Naive thymus-derived CD4-positive, alpha-beta T cell (primary cell): ENCODE data around the gene TRERF1. TPM values are rescaled to one million over a fixed set of nuclear protein-coding genes. Genes with fewer than 3 reads are reported as not detected.

Source experiments
- ATAC-seq: fragments of 150-1000 bp; cut with Tn5 transposase; 2 replicates; pipeline ENCODE4 v1.10.0; 2021; ENCODE audit warnings: mild to moderate bottlenecking, moderate library complexity
- CTCF ChIA-PET: fragments of 350-600 bp; sonication (Branson Sonifier 250); formaldehyde crosslinking; loops from one replicate; lab custom pipeline; 2021; ENCODE audit warnings: antibody characterized with exemption; lab: Charles Lee
- POLR2A ChIA-PET: fragments of 350-600 bp; sonication (Branson Sonifier 250); formaldehyde crosslinking; loops from one replicate; lab custom pipeline; 2021; ENCODE audit warnings: antibody characterized with exemption, inconsistent platforms; lab: Charles Lee
- DNase-seq, 9 donors: peaks; one replicate each; pipeline versions ENCODE4 v3.0.0 to v3.0.0-alpha.2; 2020 to 2022; ENCODE audit warnings: mixed read lengths in 1 of 9
- H3K27ac ChIP-seq: one replicate; pipeline ENCODE4 v1.7.0; 2013; ENCODE audit warnings: mild to moderate bottlenecking, low read depth, low read length, moderate library complexity
- H3K27me3 ChIP-seq, 2 donors: one replicate each; pipeline ENCODE4 v1.7.0; 2013; ENCODE audit warnings: low read length in 2 of 2, mild to moderate bottlenecking in 2 of 2, moderate library complexity in 2 of 2; ENCODE audit not compliant: control insufficient read depth in 2 of 2, insufficient read depth in 2 of 2
- H3K36me3 ChIP-seq, 3 experiments: 1 replicate in 2 of 3; 2 replicates in 1 of 3; pipeline ENCODE4 v1.7.0; 2013; ENCODE audit warnings: low read length in 3 of 3, mild to moderate bottlenecking in 3 of 3, moderate library complexity in 1 of 3; ENCODE audit not compliant: insufficient read depth in 3 of 3, control insufficient read depth in 2 of 3
- H3K4me1 ChIP-seq, 2 donors: one replicate each; pipeline ENCODE4 v1.7.0; 2013; ENCODE audit warnings: low read length in 2 of 2, mild to moderate bottlenecking in 2 of 2, moderate library complexity in 1 of 2; ENCODE audit not compliant: control insufficient read depth in 2 of 2, insufficient read depth in 2 of 2
- H3K4me3 ChIP-seq: 2 replicates; pipeline ENCODE4 v1.7.0; 2013; ENCODE audit warnings: mild to moderate bottlenecking, low read length
- H3K9me3 ChIP-seq, 3 experiments: 1 replicate in 2 of 3; 2 replicates in 1 of 3; pipeline ENCODE4 v1.7.0; 2013; ENCODE audit warnings: low read length in 3 of 3; ENCODE audit not compliant: control insufficient read depth in 2 of 3
- H3K27ac Mint-ChIP-seq, 9 donors: one replicate each; pipeline ENCODE4 v1.8.0; 2020 to 2022; ENCODE audit warnings: mixed read lengths in 9 of 9, mild to moderate bottlenecking in 8 of 9, moderate library complexity in 5 of 9, inconsistent platforms in 2 of 9
- H3K27me3 Mint-ChIP-seq, 5 donors: one replicate each; pipeline ENCODE4 v1.8.0; 2021 to 2022; ENCODE audit warnings: mixed read lengths in 5 of 5, mild to moderate bottlenecking in 1 of 5
- H3K36me3 Mint-ChIP-seq, 5 donors: one replicate each; pipeline ENCODE4 v1.8.0; 2020 to 2022; ENCODE audit warnings: mixed read lengths in 5 of 5, mild to moderate bottlenecking in 3 of 5, inconsistent platforms in 1 of 5
- H3K4me1 Mint-ChIP-seq, 7 donors: one replicate each; pipeline ENCODE4 v1.8.0; 2020 to 2022; ENCODE audit warnings: mixed read lengths in 7 of 7, mild to moderate bottlenecking in 3 of 7, inconsistent platforms in 1 of 7
- H3K4me3 Mint-ChIP-seq, 10 donors: one replicate each; pipeline ENCODE4 v1.8.0; 2020 to 2022; ENCODE audit warnings: mild to moderate bottlenecking in 10 of 10, mixed read lengths in 10 of 10, moderate library complexity in 6 of 10, inconsistent platforms in 2 of 10
- H3K9me3 Mint-ChIP-seq, 11 donors: one replicate each; pipeline ENCODE4 v1.8.0; 2020 to 2022; ENCODE audit warnings: mixed read lengths in 11 of 11, mild to moderate bottlenecking in 4 of 11, inconsistent platforms in 1 of 11, moderate library complexity in 1 of 11
- intact Hi-C, 2 donors: fragments of 100-400 bp; cut with micrococcal nuclease; formaldehyde crosslinking; loops; one replicate each; pipeline ENCODE4 v1.15.1; 2023
- polyA plus RNA-seq, 2 donors: library from polyadenylated mRNA; unstranded; fragments of 300-500 nt; fragmentation: Illumina TruSeq; gene quantifications; one replicate each; pipeline ENCODE4 v1.2.3, GENCODE V29; 2021
- total RNA-seq, 6 experiments: library from RNA in 5 of 6; stranded (reverse) in 5 of 6; gene quantifications; 1 replicate in 5 of 6; 2 replicates in 1 of 6; pipeline ENCODE4 v1.2.3 and lab custom pipeline; 2021 to 2026

Gene TRERF1
- total and polyA plus RNA-seq, 7 experiments from 2014 or later = 4.8 to 32.4 (median 21.0) TPM

GRCh38 chr6:42315259-42315990 lies 136.3 kb downstream of the TRERF1 start:
- CTCF ChIA-PET = no interaction called here
- Mint-ChIP-seq H3K9me3 (peaks cover 0 to 1% (median 0%) of the 10 kb centered on the region in 11 donors), H3K4me1 (peaks cover 33 to 64% (median 52%) of the 10 kb centered on the region in 7 donors), H3K36me3 (peaks cover 5 to 14% (median 9%) of the 10 kb centered on the region in 5 donors), H3K4me3 (no peak overlapping the region), H3K27ac (peak overlapping the region in 5 of 9 donors; percentile 0 to 70 (median 39)), H3K27me3 (no peaks in the 10 kb centered on the region)
- Histone ChIP-seq H3K36me3 (peaks cover 0 to 10% (median 5%) of the 10 kb centered on the region in 3 experiments), H3K4me3 (no peak overlapping the region), H3K27ac (no peak overlapping the region), H3K4me1 (peaks cover 0 to 18% of the 10 kb centered on the region in 2 donors), H3K27me3 (no peaks in the 10 kb centered on the region), H3K9me3 (no peaks in the 10 kb centered on the region)
- ATAC-seq (no peak), DNase-seq (no peak)
- intact Hi-C loops = loop anchor here in 1 of 2 donors (5.0 kb wide), 1 partner anchor 37 kb away; no protein-coding TSS in a partner anchor
- POLR2A ChIA-PET = interaction anchor here (0.6 kb wide), 1 partner anchor 94 kb away, joined by 7 read pairs; no protein-coding TSS in a partner anchor

- no peaks in the 10 kb centered on the region for H3K27me3 Mint-ChIP-seq
- intact Hi-C loops = loop anchor here in 1 of 2 donors (5.0 kb wide), 1 partner anchor 38 kb away; no protein-coding TSS in a partner anchor
- peaks cover 39 to 64% (median 52%) of the 10 kb centered on the region in 7 donors for H3K4me1 Mint-ChIP-seq
- peaks cover 5 to 14% (median 9%) of the 10 kb centered on the region in 5 donors for H3K36me3 Mint-ChIP-seq
- DNase-seq (no peak), ATAC-seq (no peak)
- Histone ChIP-seq H3K27ac (no peak overlapping the region), H3K27me3 (no peaks in the 10 kb centered on the region), H3K4me1 (peaks cover 0 to 18% of the 10 kb centered on the region in 2 donors), H3K36me3 (peaks cover 0 to 10% (median 5%) of the 10 kb centered on the region in 3 experiments), H3K4me3 (no peak overlapping the region), H3K9me3 (no peaks in the 10 kb centered on the region)
- peaks cover 0 to 1% (median 0%) of the 10 kb centered on the region in 11 donors for H3K9me3 Mint-ChIP-seq
- H3K4me3 Mint-ChIP-seq = no peak overlapping the region
- ChIA-PET POLR2A (interaction anchor here (0.6 to 1.1 kb wide), 2 partner anchors 53 to 95 kb away, joined by 4 to 7 read pairs; no protein-coding TSS in a partner anchor), CTCF (interaction anchor here (0.6 to 0.7 kb wide), 2 partner anchors 68 to 213 kb away, joined by 3 read pairs; no protein-coding TSS in a partner anchor)
- H3K27ac Mint-ChIP-seq = peak overlapping the region in 7 of 9 donors; percentile 0 to 77 (median 13)
These were observed 137.0 kb downstream of the TRERF1 start for GRCh38 chr6:42314571-42315258.

- intact Hi-C loops = no loop called here
- no peaks in the 10 kb centered on the region for H3K9me3 ChIP-seq
- peak overlapping the region in 5 of 9 donors; percentile 9 to 77 (median 67) for H3K27ac Mint-ChIP-seq
- no peak overlapping the region for H3K4me3 ChIP-seq
- POLR2A ChIA-PET = interaction anchor here (1.1 kb wide), 1 partner anchor 54 kb away, joined by 4 read pairs; no protein-coding TSS in a partner anchor
- H3K4me3 Mint-ChIP-seq = no peak overlapping the region
- H3K4me1 ChIP-seq = peaks cover 0 to 18% of the 10 kb centered on the region in 2 donors
- peaks cover 0 to 1% (median 0%) of the 10 kb centered on the region in 11 donors for H3K9me3 Mint-ChIP-seq
- no peak overlapping the region for H3K27ac ChIP-seq
- H3K36me3 ChIP-seq = peaks cover 0 to 10% (median 5%) of the 10 kb centered on the region in 3 experiments
- H3K4me1 Mint-ChIP-seq = peaks cover 39 to 60% (median 49%) of the 10 kb centered on the region in 7 donors
- no peaks in the 10 kb centered on the region for H3K27me3 ChIP-seq
- ATAC-seq (no peak), DNase-seq (no peak)
- CTCF ChIA-PET = interaction anchor here (0.6 to 0.7 kb wide), 2 partner anchors 68 to 214 kb away, joined by 3 read pairs; no protein-coding TSS in a partner anchor
- no peaks in the 10 kb centered on the region for H3K27me3 Mint-ChIP-seq
- peaks cover 5 to 14% (median 6%) of the 10 kb centered on the region in 5 donors for H3K36me3 Mint-ChIP-seq
These were observed 137.7 kb downstream of the TRERF1 start for GRCh38 chr6:42313941-42314570.

GRCh38 chr6:42313038-42313437 lies 138.7 kb downstream of the TRERF1 start:
- Mint-ChIP-seq H3K4me1 (peaks cover 36 to 55% (median 45%) of the 10 kb centered on the region in 7 donors), H3K27ac (peak overlapping the region in 8 of 9 donors; percentile 9 to 85 (median 66)), H3K9me3 (no peaks in the 10 kb centered on the region), H3K36me3 (peaks cover 5 to 12% (median 9%) of the 10 kb centered on the region in 5 donors), H3K27me3 (no peaks in the 10 kb centered on the region), H3K4me3 (peak overlapping the region in 3 of 10 donors; percentile 1 to 18 (median 18))
- no peak for DNase-seq
- Histone ChIP-seq H3K4me1 (peaks cover 0 to 18% of the 10 kb centered on the region in 2 donors), H3K9me3 (no peaks in the 10 kb centered on the region), H3K36me3 (peaks cover 0 to 10% (median 5%) of the 10 kb centered on the region in 3 experiments), H3K27me3 (no peaks in the 10 kb centered on the region), H3K4me3 (no peak overlapping the region), H3K27ac (peak overlapping the region; percentile 41)
- ChIA-PET CTCF (interaction anchor here (0.7 kb wide), 1 partner anchor 206 kb away, joined by 3 read pairs; no protein-coding TSS in a partner anchor), POLR2A (no interaction called here)
- no peak for ATAC-seq
- intact Hi-C loops = no loop called here

GRCh38 chr6:42307141-42307470 lies 144.6 kb downstream of the TRERF1 start:
- H3K27ac ChIP-seq = no peak overlapping the region
- Mint-ChIP-seq H3K36me3 (peaks cover 0 to 33% (median 12%) of the 10 kb centered on the region in 5 donors), H3K4me3 (no peak overlapping the region), H3K27ac (peak overlapping the region in 2 of 9 donors; percentile 46 to 83), H3K27me3 (no peaks in the 10 kb centered on the region), H3K9me3 (peaks cover 0 to 2% (median 0%) of the 10 kb centered on the region in 11 donors), H3K4me1 (peaks cover 13 to 36% (median 16%) of the 10 kb centered on the region in 7 donors)
- DNase-seq (no peak), ATAC-seq (no peak)
- no peaks in the 10 kb centered on the region for H3K9me3 ChIP-seq
- POLR2A ChIA-PET = interaction anchor here (1.0 kb wide), 1 partner anchor 146 kb away, joined by 3 read pairs; no protein-coding TSS in a partner anchor
- CTCF ChIA-PET = interaction anchor here (1.2 kb wide), 1 partner anchor 83 kb away, joined by 4 read pairs; no protein-coding TSS in a partner anchor
- H3K27me3 ChIP-seq = no peaks in the 10 kb centered on the region
- intact Hi-C loops = loop anchor here in 1 of 2 donors (5.0 kb wide), 1 partner anchor 590 kb away; no protein-coding TSS in a partner anchor
- H3K36me3 ChIP-seq = peaks cover 0 to 4% (median 2%) of the 10 kb centered on the region in 3 experiments
- H3K4me3 ChIP-seq = no peak overlapping the region
- no peaks in the 10 kb centered on the region for H3K4me1 ChIP-seq
